IgD-negative memory B cell (primary cell): Measurements from ENCODE around the gene NME3. TPM values are rescaled to one million over a fixed set of nuclear protein-coding genes. Genes with fewer than 3 reads are reported as not detected.

ENCODE experiments used
- H3K27ac Mint-ChIP-seq, 3 donors: one replicate each; pipeline ENCODE4 v1.8.0; 2020 to 2022; ENCODE audit warnings: mild to moderate bottlenecking in 3 of 3, mixed read lengths in 3 of 3, moderate library complexity in 1 of 3
- H3K27me3 Mint-ChIP-seq: one replicate; pipeline ENCODE4 v1.8.0; 2021; ENCODE audit warnings: mixed read lengths
- H3K36me3 Mint-ChIP-seq: one replicate; pipeline ENCODE4 v1.8.0; 2020; ENCODE audit warnings: mild to moderate bottlenecking, mixed read lengths
- H3K4me1 Mint-ChIP-seq, 3 donors: one replicate each; pipeline ENCODE4 v1.8.0; 2020 to 2022; ENCODE audit warnings: mixed read lengths in 3 of 3, mild to moderate bottlenecking in 1 of 3
- H3K4me3 Mint-ChIP-seq, 4 donors: one replicate each; pipeline ENCODE4 v1.8.0; 2020 to 2022; ENCODE audit warnings: mild to moderate bottlenecking in 4 of 4, mixed read lengths in 4 of 4, moderate library complexity in 3 of 4
- H3K9me3 Mint-ChIP-seq, 3 donors: one replicate each; pipeline ENCODE4 v1.8.0; 2020 to 2021; ENCODE audit warnings: mixed read lengths in 3 of 3, mild to moderate bottlenecking in 1 of 3
- polyA plus RNA-seq: library from polyadenylated mRNA; unstranded; fragments of 300-500 nt; fragmentation: Illumina TruSeq; gene quantifications from one replicate; pipeline ENCODE4 v1.2.3, GENCODE V29; 2021

Gene NME3
- polyA plus RNA-seq, 1 donor from 2014 or later: 66.1 TPM

GRCh38 chr16:1770328-1771187 lies 785 bp downstream of the NME3 start:
- H3K27me3 Mint-ChIP-seq: no peaks in the 10 kb centered on the region
- H3K27ac Mint-ChIP-seq: peak overlapping the region; percentile 81 to 99 (median 82)
- H3K9me3 Mint-ChIP-seq: no peaks in the 10 kb centered on the region
- H3K4me3 Mint-ChIP-seq: peak overlapping the region; percentile 82 to 99 (median 91)
- no peaks in the 10 kb centered on the region for H3K36me3 Mint-ChIP-seq
- H3K4me1 Mint-ChIP-seq: peaks cover 6 to 13% (median 8%) of the 10 kb centered on the region in 3 donors

GRCh38 chr16:1769402-1770300 lies 1.7 kb downstream of the NME3 start:
- Mint-ChIP-seq H3K27me3 (no peaks in the 10 kb centered on the region), H3K9me3 (no peaks in the 10 kb centered on the region), H3K36me3 (peaks cover 1% of the 10 kb centered on the region), H3K4me3 (peak overlapping the region; percentile 8 to 99 (median 91)), H3K27ac (peak overlapping the region; percentile 81 to 99 (median 82)), H3K4me1 (peaks cover 6 to 12% (median 8%) of the 10 kb centered on the region in 3 donors)

- peaks cover 4 to 11% (median 8%) of the 10 kb centered on the region in 3 donors for H3K4me1 Mint-ChIP-seq
- peak overlapping the region in 2 of 3 donors; percentile 82 to 99 for H3K27ac Mint-ChIP-seq
- peaks cover 1% of the 10 kb centered on the region for H3K36me3 Mint-ChIP-seq
- H3K4me3 Mint-ChIP-seq: peak overlapping the region in 2 of 4 donors; percentile 8 to 99
- H3K9me3 Mint-ChIP-seq: no peaks in the 10 kb centered on the region
- no peaks in the 10 kb centered on the region for H3K27me3 Mint-ChIP-seq
These were observed 2.5 kb downstream of the NME3 start for GRCh38 chr16:1768767-1769401.

DNA sequence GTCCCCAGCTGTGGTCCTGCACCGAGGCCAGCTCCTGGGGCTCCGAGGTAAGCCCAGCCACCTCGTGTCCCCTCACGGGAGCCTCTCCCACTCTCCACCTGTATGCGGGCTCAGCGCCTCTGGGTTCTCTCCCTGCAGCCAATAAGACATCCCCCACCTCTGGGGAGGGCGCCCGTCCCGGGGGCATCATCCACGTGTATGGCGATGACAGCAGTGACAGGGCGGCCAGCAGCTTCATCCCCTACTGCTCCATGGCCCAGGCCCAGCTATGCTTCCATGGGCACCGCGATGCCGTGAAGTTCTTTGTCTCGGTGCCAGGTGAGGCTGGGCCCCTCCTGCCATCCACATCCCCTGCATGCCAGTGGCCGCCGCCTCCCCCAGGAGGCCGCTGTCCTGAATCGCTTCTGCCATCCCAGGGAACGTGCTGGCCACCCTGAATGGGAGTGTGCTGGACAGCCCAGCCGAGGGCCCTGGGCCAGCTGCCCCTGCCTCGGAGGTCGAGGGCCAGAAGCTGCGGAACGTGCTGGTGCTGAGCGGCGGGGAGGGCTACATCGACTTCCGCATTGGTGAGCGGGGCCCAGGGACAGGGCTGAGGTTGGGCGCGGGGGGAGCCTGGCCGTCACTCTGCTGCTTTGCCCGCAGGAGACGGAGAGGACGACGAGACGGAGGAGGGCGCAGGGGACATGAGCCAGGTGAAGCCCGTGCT lies 3.1 kb downstream of the NME3 start:
- Mint-ChIP-seq H3K9me3 (no peaks in the 10 kb centered on the region), H3K36me3 (peaks cover 1% of the 10 kb centered on the region), H3K4me3 (no peak overlapping the region), H3K27me3 (no peaks in the 10 kb centered on the region), H3K27ac (peak overlapping the region in 2 of 3 donors; percentile 23 to 43), H3K4me1 (peaks cover 3 to 9% (median 8%) of the 10 kb centered on the region in 3 donors)

DNA sequence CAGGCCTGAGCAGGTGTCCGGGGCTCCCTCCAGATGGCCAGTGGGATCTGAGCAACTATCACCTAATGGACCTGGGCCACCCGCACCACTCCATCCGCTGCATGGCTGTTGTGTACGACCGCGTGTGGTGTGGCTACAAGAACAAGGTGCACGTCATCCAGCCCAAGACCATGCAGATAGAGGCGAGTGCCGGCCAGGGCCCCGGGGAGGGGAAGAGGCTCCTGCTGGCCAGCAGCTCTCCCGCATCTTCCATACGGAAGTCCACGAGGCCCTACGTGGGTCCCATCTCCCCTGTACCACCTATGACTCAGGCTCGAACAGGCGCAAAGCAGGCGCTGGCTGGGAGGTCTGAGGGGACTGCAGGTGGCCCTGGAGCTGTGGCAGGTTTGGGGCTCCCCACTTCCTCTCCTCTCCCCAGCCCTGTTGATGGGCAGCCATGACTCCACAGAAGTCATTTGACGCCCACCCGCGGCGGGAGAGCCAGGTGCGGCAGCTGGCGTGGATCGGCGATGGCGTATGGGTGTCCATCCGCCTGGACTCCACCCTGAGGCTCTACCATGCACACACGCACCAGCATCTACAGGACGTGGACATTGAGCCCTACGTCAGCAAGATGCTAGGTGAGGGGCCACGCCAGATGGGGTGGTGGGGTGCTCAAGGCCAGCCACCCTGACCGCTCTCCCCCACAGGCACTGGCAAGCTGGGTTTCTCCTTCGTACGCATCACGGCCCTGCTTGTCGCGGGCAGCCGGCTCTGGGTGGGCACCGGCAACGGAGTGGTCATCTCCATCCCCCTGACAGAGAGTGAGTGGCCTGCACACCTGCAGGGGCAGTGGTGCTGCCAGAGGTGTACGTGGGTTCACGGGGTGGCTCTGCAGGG lies 4.0 kb downstream of the NME3 start:
- peak overlapping the region in 1 of 4 donors; percentile 23 for H3K4me3 Mint-ChIP-seq
- H3K9me3 Mint-ChIP-seq: no peaks in the 10 kb centered on the region
- H3K36me3 Mint-ChIP-seq: peaks cover 1% of the 10 kb centered on the region
- H3K27me3 Mint-ChIP-seq: no peaks in the 10 kb centered on the region
- H3K27ac Mint-ChIP-seq: peak overlapping the region; percentile 23 to 64 (median 43)
- H3K4me1 Mint-ChIP-seq: peaks cover 3 to 9% (median 7%) of the 10 kb centered on the region in 3 donors

DNA sequence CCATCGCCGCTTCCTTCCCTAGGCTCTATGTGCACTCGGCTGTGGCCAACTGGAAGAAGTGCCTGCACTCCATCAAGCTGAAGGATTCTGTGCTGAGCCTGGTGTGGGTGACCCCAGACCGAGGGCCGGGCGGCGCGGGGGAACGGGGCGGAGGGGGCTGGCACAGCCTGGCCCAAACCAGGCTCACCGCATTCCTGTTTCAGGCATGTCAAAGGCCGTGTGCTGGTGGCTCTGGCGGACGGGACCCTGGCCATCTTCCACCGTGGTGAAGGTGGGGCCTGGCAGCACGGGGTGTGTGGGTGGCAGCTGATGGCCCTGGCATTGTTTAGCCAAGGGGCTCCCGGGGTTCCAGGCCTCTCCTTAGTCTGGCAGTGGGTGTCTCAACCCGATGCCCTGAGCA lies 4.6 kb downstream of the NME3 start:
- Mint-ChIP-seq H3K4me1 (peaks cover 0 to 3% (median under 1%) of the 10 kb centered on the region in 3 donors), H3K27me3 (no peaks in the 10 kb centered on the region), H3K27ac (peak overlapping the region in 1 of 3 donors; percentile 64), H3K36me3 (peaks cover 1% of the 10 kb centered on the region), H3K9me3 (no peaks in the 10 kb centered on the region), H3K4me3 (peak overlapping the region in 1 of 4 donors; percentile 23)

DNA sequence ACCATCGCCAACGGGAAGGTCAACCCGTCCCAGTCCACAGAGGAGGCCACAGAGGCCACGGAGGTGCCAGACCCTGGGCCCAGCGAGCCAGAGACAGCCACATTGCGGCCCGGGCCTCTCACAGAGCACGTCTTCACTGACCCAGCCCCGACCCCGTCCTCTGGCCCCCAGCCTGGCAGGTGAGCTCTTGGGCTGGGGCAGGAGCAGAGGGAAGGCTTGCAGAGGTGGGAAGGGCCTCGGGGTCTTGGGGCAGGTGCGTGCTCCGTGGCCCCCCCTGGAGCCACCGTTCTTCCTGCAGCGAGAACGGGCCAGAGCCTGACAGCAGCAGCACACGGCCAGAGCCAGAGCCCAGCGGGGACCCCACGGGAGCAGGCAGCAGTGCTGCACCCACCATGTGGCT lies 5.1 kb downstream of the NME3 start:
- Mint-ChIP-seq H3K4me3 (no peak overlapping the region), H3K9me3 (no peaks in the 10 kb centered on the region), H3K27me3 (no peaks in the 10 kb centered on the region), H3K4me1 (peaks cover 0 to 3% (median 0%) of the 10 kb centered on the region in 3 donors), H3K36me3 (peaks cover 1% of the 10 kb centered on the region), H3K27ac (no peak overlapping the region)

DNA sequence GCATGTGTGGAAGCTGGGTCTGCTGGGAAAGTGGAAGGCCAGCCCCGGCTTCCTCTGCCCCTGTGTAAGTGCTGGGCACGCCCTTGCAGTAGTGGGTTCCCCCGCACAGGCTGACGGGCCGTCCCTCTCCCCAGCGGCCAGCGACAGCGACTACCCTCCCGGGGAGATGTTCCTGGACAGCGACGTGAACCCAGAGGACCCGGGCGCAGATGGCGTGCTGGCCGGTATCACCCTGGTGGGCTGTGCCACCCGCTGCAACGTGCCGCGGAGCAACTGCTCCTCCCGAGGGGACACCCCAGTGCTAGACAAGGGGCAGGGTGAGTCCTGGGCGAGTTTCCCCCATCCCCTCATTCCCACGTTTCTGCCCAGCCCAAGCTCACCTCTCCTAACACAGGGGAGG lies 5.5 kb downstream of the NME3 start:
- Mint-ChIP-seq H3K4me1 (peaks cover 0 to 3% (median 0%) of the 10 kb centered on the region in 3 donors), H3K27ac (no peak overlapping the region), H3K36me3 (peaks cover 3% of the 10 kb centered on the region), H3K4me3 (no peak overlapping the region), H3K27me3 (no peaks in the 10 kb centered on the region), H3K9me3 (no peaks in the 10 kb centered on the region)

- Mint-ChIP-seq H3K27me3 (no peaks in the 10 kb centered on the region), H3K9me3 (no peaks in the 10 kb centered on the region)
These were observed 6.4 kb downstream of the NME3 start for GRCh38 chr16:1764971-1765370.

DNA sequence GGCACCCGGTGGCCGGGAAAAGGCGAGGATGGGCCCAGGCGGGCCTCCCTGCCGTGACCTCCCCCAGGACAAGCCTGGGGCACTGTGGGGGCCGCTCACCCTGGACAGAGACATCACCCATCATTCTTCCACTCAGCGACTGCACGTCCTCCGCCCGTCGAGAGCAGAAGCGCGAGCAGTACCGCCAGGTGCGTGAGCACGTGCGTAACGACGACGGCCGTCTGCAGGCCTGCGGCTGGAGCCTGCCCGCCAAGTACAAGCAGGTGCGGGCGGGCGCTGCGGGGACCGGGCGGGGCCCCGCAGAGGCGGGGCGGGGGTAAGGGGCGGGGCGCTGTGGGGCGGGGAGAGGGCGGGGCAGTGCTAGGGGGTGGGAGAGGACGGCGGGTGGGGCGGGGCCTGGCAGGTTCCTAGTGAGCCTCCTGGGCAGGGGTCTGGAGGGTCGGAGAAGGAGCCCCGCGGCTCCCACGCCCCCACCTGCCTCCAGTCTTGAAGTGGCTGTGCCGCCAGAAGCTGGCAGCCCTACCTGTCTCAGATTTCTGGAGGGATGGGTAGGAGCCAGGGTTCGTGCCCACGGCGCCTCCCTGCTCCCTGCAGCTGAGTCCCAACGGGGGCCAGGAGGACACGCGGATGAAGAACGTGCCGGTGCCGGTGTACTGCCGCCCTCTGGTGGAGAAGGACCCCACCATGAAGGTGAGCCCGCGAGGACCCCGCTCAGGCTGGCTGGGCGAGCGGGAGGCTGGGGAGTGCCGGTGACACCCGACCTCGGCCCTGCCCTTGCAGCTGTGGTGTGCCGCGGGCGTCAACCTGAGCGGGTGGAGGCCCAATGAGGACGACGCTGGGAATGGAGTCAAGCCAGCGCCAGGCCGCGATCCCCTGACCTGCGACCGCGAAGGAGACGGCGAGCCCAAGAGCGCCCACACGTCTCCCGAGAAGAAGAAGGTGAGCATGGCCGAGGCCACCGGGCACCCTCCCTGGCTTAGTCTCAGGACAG lies 7.5 kb downstream of the NME3 start:
- no peak overlapping the region for H3K4me3 Mint-ChIP-seq
- H3K27ac Mint-ChIP-seq: no peak overlapping the region
- no peaks in the 10 kb centered on the region for H3K4me1 Mint-ChIP-seq
- no peaks in the 10 kb centered on the region for H3K27me3 Mint-ChIP-seq
- H3K36me3 Mint-ChIP-seq: peaks cover 3% of the 10 kb centered on the region
- H3K9me3 Mint-ChIP-seq: no peaks in the 10 kb centered on the region

More at GRCh38 chr16:1764971-1765370, 6.4 kb downstream of the NME3 start:
- Mint-ChIP-seq H3K27ac (no peak overlapping the region), H3K4me3 (no peak overlapping the region), H3K4me1 (peaks cover 0 to under 1% (median 0%) of the 10 kb centered on the region in 3 donors), H3K36me3 (peaks cover 3% of the 10 kb centered on the region)

DNA sequence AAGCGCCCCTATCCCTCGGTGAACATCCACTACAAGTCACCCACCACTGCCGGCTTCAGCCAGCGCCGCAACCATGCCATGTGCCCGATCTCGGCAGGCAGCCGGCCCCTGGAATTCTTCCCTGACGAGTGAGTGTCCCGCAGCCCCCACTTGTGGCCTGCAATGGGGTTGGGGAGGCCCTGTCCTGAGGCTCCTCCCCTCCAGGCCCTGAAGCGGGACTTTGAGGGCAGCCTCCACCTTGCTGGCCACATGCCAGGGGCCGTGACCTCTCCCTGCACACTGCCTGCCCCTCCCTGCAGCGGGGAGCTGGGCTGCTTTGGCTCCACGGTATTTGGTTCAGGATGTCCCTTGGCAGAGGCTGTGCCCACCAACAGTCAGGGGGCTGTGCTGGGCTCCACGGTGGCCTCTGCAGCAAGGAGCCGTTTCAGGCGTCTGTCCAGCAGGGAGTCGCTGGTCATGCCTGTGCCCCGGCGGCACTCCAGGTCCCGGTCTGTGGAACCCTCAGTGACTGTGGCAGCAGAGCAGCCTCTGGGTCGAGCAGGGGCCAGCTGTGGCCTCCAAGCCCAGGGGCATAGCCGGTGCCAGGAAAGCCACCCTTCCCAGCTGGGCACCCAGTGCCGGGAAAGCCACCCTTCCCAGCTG lies 8.3 kb downstream of the NME3 start:
- Mint-ChIP-seq H3K27ac (peak overlapping the region in 1 of 3 donors; percentile 84), H3K9me3 (no peaks in the 10 kb centered on the region), H3K27me3 (no peaks in the 10 kb centered on the region), H3K36me3 (peaks cover 3% of the 10 kb centered on the region), H3K4me3 (no peak overlapping the region), H3K4me1 (no peaks in the 10 kb centered on the region)

DNA sequence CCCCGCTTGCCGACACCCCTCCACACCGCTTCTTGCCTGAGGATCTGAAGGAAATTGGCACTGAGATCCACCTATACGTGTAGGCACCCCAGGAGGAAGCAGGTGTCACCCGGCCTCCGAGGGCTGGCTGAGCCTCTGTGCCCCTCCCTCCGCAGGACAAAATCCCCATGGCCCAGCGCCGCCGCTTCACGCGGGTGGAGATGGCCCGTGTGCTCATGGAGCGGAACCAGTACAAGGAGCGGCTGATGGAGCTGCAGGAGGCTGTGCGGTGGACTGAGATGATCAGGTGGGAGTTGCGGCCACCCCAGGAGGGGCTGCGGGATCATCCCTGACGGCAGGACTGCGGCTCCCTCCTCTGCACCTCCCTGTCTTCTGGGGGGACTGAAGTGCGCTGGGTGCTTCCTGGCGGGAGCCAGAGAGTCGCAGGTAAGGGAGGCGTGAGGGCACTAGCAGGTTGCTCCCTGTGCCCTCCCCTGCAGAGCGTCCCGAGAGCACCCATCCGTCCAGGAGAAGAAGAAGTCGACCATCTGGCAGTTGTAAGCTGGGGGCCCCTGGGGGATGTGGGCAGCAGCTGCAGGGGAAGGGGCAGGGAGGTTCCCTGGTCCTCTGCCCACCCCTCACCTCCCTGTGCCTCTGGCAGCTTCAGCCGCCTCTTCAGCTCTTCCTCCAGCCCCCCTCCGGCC lies 9.0 kb downstream of the NME3 start:
- Mint-ChIP-seq H3K9me3 (no peaks in the 10 kb centered on the region), H3K4me3 (no peak overlapping the region), H3K27ac (peak overlapping the region in 1 of 3 donors; percentile 84), H3K27me3 (no peaks in the 10 kb centered on the region), H3K4me1 (no peaks in the 10 kb centered on the region), H3K36me3 (peaks cover 3% of the 10 kb centered on the region)
